HepG2 (cell line): ENCODE results near the gene MORN1. TPM values are rescaled to one million over a fixed set of nuclear protein-coding genes. Genes with fewer than 3 reads are reported as not detected.

Experiments used
- ADNP ChIP-seq: sonication (generic); formaldehyde crosslinking; IDR thresholded peaks from 2 replicates; pipeline ENCODE4 v1.4.0; 2020; ENCODE audit warnings: missing genetic modification reagents
- ATF5 ChIP-seq: sonication (generic); formaldehyde crosslinking; IDR thresholded peaks from 2 replicates; pipeline ENCODE4 v1.4.0; 2020; ENCODE audit warnings: mild to moderate bottlenecking, low read depth, missing genetic modification reagents
- CCAR2 ChIP-seq: fragments of 200-400 bp; formaldehyde crosslinking; optimal IDR thresholded peaks from 2 replicates; pipeline ENCODE3; 2018; ENCODE audit warnings: low read depth, mild to moderate bottlenecking, low read length, moderate library complexity
- FOXK2 ChIP-seq: fragments of 450-650 bp; IDR thresholded peaks from 2 replicates; pipeline ENCODE4 v1.6.1; 2016
- GATAD2A ChIP-seq: IDR thresholded peaks from 2 replicates; pipeline ENCODE4 v1.6.1; 2016
- MLX ChIP-seq: IDR thresholded peaks from 2 replicates; pipeline ENCODE4 v1.6.1; 2016
- PAXIP1 ChIP-seq: sonication (generic); formaldehyde crosslinking; conservative IDR thresholded peaks from 2 replicates; pipeline ENCODE4 v1.4.0; 2020; ENCODE audit warnings: mild to moderate bottlenecking, missing genetic modification reagents, moderate library complexity
- SP140L ChIP-seq: sonication (generic); formaldehyde crosslinking; IDR thresholded peaks from 2 replicates; pipeline ENCODE4 v1.4.0; 2020; ENCODE audit warnings: missing genetic modification reagents, borderline replicate concordance
- TBP ChIP-seq: sonication (generic); formaldehyde crosslinking; IDR thresholded peaks from 2 replicates; pipeline ENCODE4 v1.5.0; 2020; ENCODE audit warnings: missing genetic modification reagents
- ZNF296 ChIP-seq: sonication (generic); formaldehyde crosslinking; conservative IDR thresholded peaks from 2 replicates; pipeline ENCODE4 v1.5.0; 2020; ENCODE audit warnings: mild to moderate bottlenecking, missing genetic modification reagents
- ZNF605 ChIP-seq: sonication (generic); formaldehyde crosslinking; IDR thresholded peaks from 2 replicates; pipeline ENCODE4 v1.8.0; 2022; ENCODE audit warnings: mild to moderate bottlenecking, missing genetic modification reagents
- polyA plus RNA-seq, 8 experiments: library from polyadenylated mRNA; depleted of rRNA in 3 of 8; stranded (reverse) in 7 of 8; unstranded in 1 of 8; fragments of >200 nt; fragmentation: Illumina TruSeq in 4 of 8; extraction: Trizol in 4 of 8; gene quantifications; 2 replicates each; pipeline versions ENCODE4 v1.2.1 to v1.2.3, GENCODE V29; 2011 to 2016; ENCODE audit warnings: low read depth in 4 of 8, missing spikeins in 1 of 8, mixed read lengths in 1 of 8; ENCODE audit not compliant: insufficient read depth in 1 of 8
- total RNA-seq, 5 experiments: library from RNA; depleted of rRNA; stranded (reverse); fragments of >200 nt; fragmentation: Illumina TruSeq; extraction: Trizol; gene quantifications; 2 replicates each; pipeline ENCODE4 v1.2.3, GENCODE V29; 2016; ENCODE audit warnings: low read depth in 1 of 5
- TF ChIP-seq, protein P1 (sequence below): IDR thresholded peaks from 2 replicates; pipeline ENCODE4 v1.6.1; 2016; ENCODE audit warnings: low read depth, borderline replicate concordance
- TF ChIP-seq, protein P2 (sequence below): sonication (generic); formaldehyde crosslinking; IDR thresholded peaks from 2 replicates; pipeline ENCODE4 v1.8.0; 2022; ENCODE audit warnings: mild to moderate bottlenecking, missing genetic modification reagents; ENCODE audit not compliant: insufficient replicate concordance
- TF ChIP-seq, protein P3 (sequence below), 2 experiments: fragments of 450-650 bp in 1 of 2; sonication (generic) in 1 of 2; formaldehyde crosslinking; IDR thresholded peaks; 2 replicates each; pipeline versions ENCODE4 v1.5.0 to v1.8.0; 2020 to 2022; ENCODE audit warnings: mild to moderate bottlenecking in 1 of 2, missing genetic modification reagents in 1 of 2
- TF ChIP-seq, protein P4 (sequence below): sonication (generic); formaldehyde crosslinking; IDR thresholded peaks from 2 replicates; pipeline ENCODE4 v1.5.0; 2020; ENCODE audit warnings: mild to moderate bottlenecking, missing genetic modification reagents
- TF ChIP-seq, protein P5 (sequence below): sonication (generic); formaldehyde crosslinking; IDR thresholded peaks from 2 replicates; pipeline ENCODE4 v1.5.0; 2020; ENCODE audit warnings: mild to moderate bottlenecking, missing genetic modification reagents, moderate library complexity

Gene MORN1
- total and polyA plus RNA-seq, 2 of the 13 experiments (the other 11 are each of a cell fraction or from before 2014, with no cell fraction given) = 3.1 to 6.5 TPM

DNA sequence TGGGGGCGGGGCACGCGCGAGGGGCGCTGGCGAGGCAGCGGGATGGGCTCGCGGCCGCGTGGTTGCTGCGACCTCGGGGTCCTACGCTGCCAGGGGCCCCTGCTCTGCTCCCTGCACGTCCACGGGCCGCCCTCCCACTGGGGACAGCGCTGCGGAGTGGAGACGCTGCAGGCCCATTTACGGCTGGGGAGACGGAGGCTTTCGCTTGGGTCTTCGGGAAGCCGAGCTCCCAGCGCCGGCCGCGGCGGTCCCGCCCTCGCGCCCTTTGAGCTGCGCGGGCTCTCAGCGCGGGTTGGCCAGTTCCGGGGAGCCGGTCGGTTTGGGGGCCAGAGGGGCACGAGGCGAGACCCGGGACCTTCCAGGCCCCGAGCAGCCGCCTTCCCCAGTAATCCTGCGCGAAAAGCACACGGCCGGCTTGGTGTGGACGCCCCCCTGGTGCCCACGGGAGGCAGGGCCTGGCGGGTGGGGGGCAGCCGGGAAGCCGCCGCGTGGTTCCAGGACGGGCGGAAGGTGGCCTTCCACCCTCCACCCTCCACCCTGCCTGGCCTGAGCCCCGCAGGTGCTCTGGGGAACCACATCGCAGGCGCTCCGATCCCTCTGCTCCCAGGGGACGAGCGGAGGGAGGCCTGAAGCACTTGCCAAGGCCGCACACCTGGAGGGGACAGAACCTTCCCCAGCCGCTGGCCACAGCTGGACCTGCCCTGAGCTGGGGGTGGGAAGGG is 21.6 kb upstream of the MORN1 start (continued):
- no peak for TF ChIP-seq GATAD2A (CRISPR knock-in tag)
- TF ChIP-seq, protein P1, sequence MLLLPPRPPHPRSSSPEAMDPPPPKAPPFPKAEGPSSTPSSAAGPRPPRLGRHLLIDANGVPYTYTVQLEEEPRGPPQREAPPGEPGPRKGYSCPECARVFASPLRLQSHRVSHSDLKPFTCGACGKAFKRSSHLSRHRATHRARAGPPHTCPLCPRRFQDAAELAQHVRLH = peak; percentile 67; the same call in 1 of the 2 replicates
- peak; percentile 61; the same call in 1 of the 2 replicates for TF ChIP-seq PAXIP1 (CRISPR knock-in tag)
- TF ChIP-seq ZNF296 (CRISPR knock-in tag) = peak; percentile 69
- TF ChIP-seq FOXK2 = no peak
- no peak for TF ChIP-seq ZNF605
- no peak for TF ChIP-seq SP140L (CRISPR knock-in tag)
- TF ChIP-seq, protein P2, sequence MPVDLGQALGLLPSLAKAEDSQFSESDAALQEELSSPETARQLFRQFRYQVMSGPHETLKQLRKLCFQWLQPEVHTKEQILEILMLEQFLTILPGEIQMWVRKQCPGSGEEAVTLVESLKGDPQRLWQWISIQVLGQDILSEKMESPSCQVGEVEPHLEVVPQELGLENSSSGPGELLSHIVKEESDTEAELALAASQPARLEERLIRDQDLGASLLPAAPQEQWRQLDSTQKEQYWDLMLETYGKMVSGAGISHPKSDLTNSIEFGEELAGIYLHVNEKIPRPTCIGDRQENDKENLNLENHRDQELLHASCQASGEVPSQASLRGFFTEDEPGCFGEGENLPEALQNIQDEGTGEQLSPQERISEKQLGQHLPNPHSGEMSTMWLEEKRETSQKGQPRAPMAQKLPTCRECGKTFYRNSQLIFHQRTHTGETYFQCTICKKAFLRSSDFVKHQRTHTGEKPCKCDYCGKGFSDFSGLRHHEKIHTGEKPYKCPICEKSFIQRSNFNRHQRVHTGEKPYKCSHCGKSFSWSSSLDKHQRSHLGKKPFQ = peak; percentile 89
- no peak for TF ChIP-seq CCAR2
- no peak for TF ChIP-seq MLX
- TF ChIP-seq, protein P3, sequence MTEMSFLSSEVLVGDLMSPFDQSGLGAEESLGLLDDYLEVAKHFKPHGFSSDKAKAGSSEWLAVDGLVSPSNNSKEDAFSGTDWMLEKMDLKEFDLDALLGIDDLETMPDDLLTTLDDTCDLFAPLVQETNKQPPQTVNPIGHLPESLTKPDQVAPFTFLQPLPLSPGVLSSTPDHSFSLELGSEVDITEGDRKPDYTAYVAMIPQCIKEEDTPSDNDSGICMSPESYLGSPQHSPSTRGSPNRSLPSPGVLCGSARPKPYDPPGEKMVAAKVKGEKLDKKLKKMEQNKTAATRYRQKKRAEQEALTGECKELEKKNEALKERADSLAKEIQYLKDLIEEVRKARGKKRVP (CRISPR knock-in tag; IDR thresholded peaks at IDR 0.05) = 0 out of 4 replicates have a peak, but pooled peaks of 1 of the 2 experiments have one; percentile 5
- TF ChIP-seq, protein P4, sequence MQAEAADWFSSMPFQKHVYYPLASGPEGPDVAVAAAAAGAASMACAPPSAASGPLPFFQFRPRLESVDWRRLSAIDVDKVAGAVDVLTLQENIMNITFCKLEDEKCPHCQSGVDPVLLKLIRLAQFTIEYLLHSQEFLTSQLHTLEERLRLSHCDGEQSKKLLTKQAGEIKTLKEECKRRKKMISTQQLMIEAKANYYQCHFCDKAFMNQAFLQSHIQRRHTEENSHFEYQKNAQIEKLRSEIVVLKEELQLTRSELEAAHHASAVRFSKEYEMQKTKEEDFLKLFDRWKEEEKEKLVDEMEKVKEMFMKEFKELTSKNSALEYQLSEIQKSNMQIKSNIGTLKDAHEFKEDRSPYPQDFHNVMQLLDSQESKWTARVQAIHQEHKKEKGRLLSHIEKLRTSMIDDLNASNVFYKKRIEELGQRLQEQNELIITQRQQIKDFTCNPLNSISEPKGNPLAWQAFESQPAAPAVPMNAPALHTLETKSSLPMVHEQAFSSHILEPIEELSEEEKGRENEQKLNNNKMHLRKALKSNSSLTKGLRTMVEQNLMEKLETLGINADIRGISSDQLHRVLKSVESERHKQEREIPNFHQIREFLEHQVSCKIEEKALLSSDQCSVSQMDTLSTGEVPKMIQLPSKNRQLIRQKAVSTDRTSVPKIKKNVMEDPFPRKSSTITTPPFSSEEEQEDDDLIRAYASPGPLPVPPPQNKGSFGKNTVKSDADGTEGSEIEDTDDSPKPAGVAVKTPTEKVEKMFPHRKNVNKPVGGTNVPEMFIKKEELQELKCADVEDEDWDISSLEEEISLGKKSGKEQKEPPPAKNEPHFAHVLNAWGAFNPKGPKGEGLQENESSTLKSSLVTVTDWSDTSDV (CRISPR knock-in tag) = no peak
- no peak for TF ChIP-seq ATF5
- TF ChIP-seq, protein P5, sequence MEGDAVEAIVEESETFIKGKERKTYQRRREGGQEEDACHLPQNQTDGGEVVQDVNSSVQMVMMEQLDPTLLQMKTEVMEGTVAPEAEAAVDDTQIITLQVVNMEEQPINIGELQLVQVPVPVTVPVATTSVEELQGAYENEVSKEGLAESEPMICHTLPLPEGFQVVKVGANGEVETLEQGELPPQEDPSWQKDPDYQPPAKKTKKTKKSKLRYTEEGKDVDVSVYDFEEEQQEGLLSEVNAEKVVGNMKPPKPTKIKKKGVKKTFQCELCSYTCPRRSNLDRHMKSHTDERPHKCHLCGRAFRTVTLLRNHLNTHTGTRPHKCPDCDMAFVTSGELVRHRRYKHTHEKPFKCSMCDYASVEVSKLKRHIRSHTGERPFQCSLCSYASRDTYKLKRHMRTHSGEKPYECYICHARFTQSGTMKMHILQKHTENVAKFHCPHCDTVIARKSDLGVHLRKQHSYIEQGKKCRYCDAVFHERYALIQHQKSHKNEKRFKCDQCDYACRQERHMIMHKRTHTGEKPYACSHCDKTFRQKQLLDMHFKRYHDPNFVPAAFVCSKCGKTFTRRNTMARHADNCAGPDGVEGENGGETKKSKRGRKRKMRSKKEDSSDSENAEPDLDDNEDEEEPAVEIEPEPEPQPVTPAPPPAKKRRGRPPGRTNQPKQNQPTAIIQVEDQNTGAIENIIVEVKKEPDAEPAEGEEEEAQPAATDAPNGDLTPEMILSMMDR = peak; percentile 13; the same call in 1 of the 2 replicates
- no peak for TF ChIP-seq TBP (CRISPR knock-in tag)
- TF ChIP-seq ADNP (CRISPR knock-in tag) = no peak
